H9 (cell line): Measurements from ENCODE around the gene SPIN3. TPM values are rescaled to one million over a fixed set of nuclear protein-coding genes. Genes with fewer than 3 reads are reported as not detected.

Experiments used
- DNase-seq: peaks from one replicate; pipeline ENCODE4 v3.0.0-alpha.2; 2017
- H2AFZ ChIP-seq: one replicate; pipeline ENCODE4 v1.6.1; 2013; ENCODE audit warnings: mild to moderate bottlenecking, low read length, control low read depth, moderate library complexity
- H2AK5ac ChIP-seq: 2 replicates; pipeline ENCODE4 v1.6.1; 2013; ENCODE audit warnings: low read length, control low read depth, mixed read lengths; ENCODE audit not compliant: insufficient read length
- H2BK120ac ChIP-seq: one replicate; pipeline ENCODE4 v1.6.1; 2013; ENCODE audit warnings: low read depth, mild to moderate bottlenecking, low read length, control low read depth, inconsistent platforms; ENCODE audit not compliant: poor library complexity, severe bottlenecking
- H2BK12ac ChIP-seq: 2 replicates; pipeline ENCODE4 v1.6.1; 2013; ENCODE audit warnings: low read length, control low read depth, mixed read lengths, low read depth; ENCODE audit not compliant: insufficient read length
- H2BK15ac ChIP-seq: 2 replicates; pipeline ENCODE4 v1.6.1; 2013; ENCODE audit warnings: low read depth, low read length, control low read depth
- H2BK20ac ChIP-seq: one replicate; pipeline ENCODE4 v1.6.1; 2013; ENCODE audit warnings: low read depth, mild to moderate bottlenecking, low read length, control low read depth, inconsistent platforms; ENCODE audit not compliant: poor library complexity, severe bottlenecking
- H2BK5ac ChIP-seq: 2 replicates; pipeline ENCODE4 v1.6.1; 2013; ENCODE audit warnings: low read length, control low read depth, mixed read lengths; ENCODE audit not compliant: insufficient read length
- H3K14ac ChIP-seq: 2 replicates; pipeline ENCODE4 v1.6.1; 2013; ENCODE audit warnings: low read length, control low read depth; ENCODE audit not compliant: insufficient read depth
- H3K18ac ChIP-seq: 2 replicates; pipeline ENCODE4 v1.6.1; 2013; ENCODE audit warnings: low read depth, mild to moderate bottlenecking, mixed read lengths, low read length, control low read depth; ENCODE audit not compliant: insufficient read length
- H3K23ac ChIP-seq: 2 replicates; pipeline ENCODE4 v1.6.1; 2013; ENCODE audit warnings: low read length, control low read depth, mixed read lengths, low read depth; ENCODE audit not compliant: insufficient read length
- H3K23me2 ChIP-seq: 2 replicates; pipeline ENCODE4 v1.6.1; 2013; ENCODE audit warnings: low read depth, mild to moderate bottlenecking, mixed read lengths, low read length, control low read depth; ENCODE audit not compliant: insufficient read length, poor library complexity, severe bottlenecking
- H3K27ac ChIP-seq: 2 replicates; pipeline ENCODE4 v1.5.1; 2013; ENCODE audit warnings: low read length, control low read depth, mixed read lengths, low read depth; ENCODE audit not compliant: insufficient read length
- H3K27me3 ChIP-seq: 2 replicates; pipeline ENCODE4 v1.6.1; 2013; ENCODE audit warnings: low read length, control low read depth, inconsistent platforms; ENCODE audit not compliant: insufficient read depth
- H3K4ac ChIP-seq: 2 replicates; pipeline ENCODE4 v1.6.1; 2013; ENCODE audit warnings: low read depth, mild to moderate bottlenecking, control low read depth, inconsistent platforms, low read length, moderate library complexity
- H3K4me1 ChIP-seq: 2 replicates; pipeline ENCODE4 v1.6.1; 2013; ENCODE audit warnings: low read length, control low read depth, inconsistent platforms; ENCODE audit not compliant: insufficient read depth
- H3K4me2 ChIP-seq: 2 replicates; pipeline ENCODE4 v1.6.1; 2013; ENCODE audit warnings: low read length, control low read depth, mixed read lengths; ENCODE audit not compliant: insufficient read length, insufficient read depth
- H3K56ac ChIP-seq: 2 replicates; pipeline ENCODE4 v1.6.1; 2013; ENCODE audit warnings: low read depth, mild to moderate bottlenecking, mixed read lengths, low read length, control low read depth; ENCODE audit not compliant: insufficient read length
- H3K79me1 ChIP-seq: 2 replicates; pipeline ENCODE4 v1.6.1; 2013; ENCODE audit warnings: low read depth, mild to moderate bottlenecking, moderate library complexity, low read length, control low read depth, inconsistent platforms; ENCODE audit not compliant: insufficient read depth, poor library complexity, severe bottlenecking
- H3K79me2 ChIP-seq: 2 replicates; pipeline ENCODE4 v1.6.1; 2013; ENCODE audit warnings: low read length, control low read depth, inconsistent platforms; ENCODE audit not compliant: insufficient read depth
- H3K9ac ChIP-seq: 2 replicates; pipeline ENCODE4 v1.6.1; 2013; ENCODE audit warnings: low read length, control low read depth, mixed read lengths; ENCODE audit not compliant: insufficient read length; ENCODE audit errors: extremely low read depth
- H3K9me3 ChIP-seq: one replicate; pipeline ENCODE4 v1.6.1; 2013; ENCODE audit warnings: low read depth, low read length, inconsistent platforms; ENCODE audit not compliant: control insufficient read depth
- H3T11ph ChIP-seq: one replicate; pipeline ENCODE4 v1.6.1; 2013; ENCODE audit warnings: mild to moderate bottlenecking, low read length, control low read depth, inconsistent platforms
- H4K20me1 ChIP-seq: one replicate; pipeline ENCODE4 v1.6.1; 2013; ENCODE audit not compliant: control insufficient read depth, insufficient read length, insufficient read depth
- H4K5ac ChIP-seq: 2 replicates; pipeline ENCODE4 v1.6.1; 2013; ENCODE audit warnings: low read depth, mild to moderate bottlenecking, mixed read lengths, low read length, control low read depth; ENCODE audit not compliant: insufficient read length
- H4K8ac ChIP-seq: replicated peaks from 2 replicates; pipeline ENCODE4 v1.6.1; 2013; ENCODE audit warnings: low read length, control low read depth, mixed read lengths, low read depth; ENCODE audit not compliant: insufficient read length
- H4K91ac ChIP-seq: 2 replicates; pipeline ENCODE4 v1.6.1; 2013; ENCODE audit warnings: low read depth, mild to moderate bottlenecking, moderate library complexity, mixed read lengths, low read length, control low read depth; ENCODE audit not compliant: insufficient read length
- H3K27ac Mint-ChIP-seq, 3 experiments: 2 replicates in 2 of 3; 3 replicates in 1 of 3; pipeline ENCODE4 v1.8.0; 2020 to 2021; ENCODE audit warnings: mixed read lengths in 3 of 3, mild to moderate bottlenecking in 1 of 3, moderate library complexity in 1 of 3
- H3K27me3 Mint-ChIP-seq: 2 replicates; pipeline ENCODE4 v1.8.0; 2021; ENCODE audit warnings: low read depth, mild to moderate bottlenecking, moderate library complexity, mixed read lengths
- H3K36me3 Mint-ChIP-seq, 3 experiments: 2 replicates in 2 of 3; 3 replicates in 1 of 3; pipeline ENCODE4 v1.8.0; 2020 to 2021; ENCODE audit warnings: low read depth in 3 of 3, mixed read lengths in 3 of 3; ENCODE audit not compliant: insufficient read depth in 1 of 3
- H3K4me1 Mint-ChIP-seq, 2 experiments: 2 replicates each; pipeline ENCODE4 v1.8.0; 2020; ENCODE audit warnings: mixed read lengths in 2 of 2
- H3K4me3 Mint-ChIP-seq, 2 experiments: 2 replicates in 1 of 2; 3 replicates in 1 of 2; pipeline ENCODE4 v1.8.0; 2020 to 2021; ENCODE audit warnings: mild to moderate bottlenecking in 2 of 2, mixed read lengths in 2 of 2, moderate library complexity in 1 of 2
- H3K9me3 Mint-ChIP-seq, 2 experiments: 2 replicates in 1 of 2; 3 replicates in 1 of 2; pipeline ENCODE4 v1.8.0; 2020; ENCODE audit warnings: mild to moderate bottlenecking in 2 of 2, mixed read lengths in 2 of 2, moderate library complexity in 1 of 2
- total RNA-seq: library from RNA; stranded (reverse); gene quantifications from 2 replicates; pipeline ENCODE4 v1.2.1, GENCODE V29; 2021
- TF ChIP-seq, protein P1 (sequence below): fragments of 200-600 bp; sonication (generic); conservative IDR thresholded peaks from 3 replicates; pipeline ENCODE4 v1.8.0; 2021; ENCODE audit warnings: antibody characterized with exemption, mild to moderate bottlenecking

SPIN3 gene
- total RNA-seq, 1 experiment from 2014 or later, result 23.5 TPM

DNA sequence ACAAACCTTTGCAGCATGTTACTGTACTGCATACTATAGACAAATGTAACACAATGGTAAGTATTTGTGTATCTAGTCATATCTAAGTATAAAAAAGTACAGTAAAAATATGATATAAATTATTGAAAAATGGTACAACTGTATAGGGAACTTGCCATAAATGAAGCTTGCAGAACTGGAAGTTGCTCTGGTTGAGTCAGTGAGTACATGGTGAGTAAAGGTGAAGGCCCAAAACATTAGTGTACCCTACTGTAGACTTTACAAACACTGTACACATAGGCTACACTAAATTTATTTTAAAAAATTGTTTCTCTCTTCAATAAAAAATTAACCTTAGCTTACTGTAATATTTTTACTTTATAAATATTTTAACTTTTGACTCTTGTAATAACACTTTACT is 25.8 kb downstream of the SPIN3 start:
- Mint-ChIP-seq H3K9me3 (peaks cover 40 to 45% of the 10 kb centered on the region in 2 experiments), H3K4me3 (no peak overlapping the region), H3K27ac (no peak overlapping the region), H3K36me3 (peaks cover 16 to 29% (median 22%) of the 10 kb centered on the region in 3 experiments), H3K27me3 (no peaks in the 10 kb centered on the region), H3K4me1 (no peaks in the 10 kb centered on the region)
- Histone ChIP-seq H3K9ac (no peak overlapping the region), H3K23ac (no peak overlapping the region), H3K79me1 (no peaks in the 10 kb centered on the region), H2BK15ac (no peak overlapping the region), H3K14ac (no peak overlapping the region), H3K4me1 (no peaks in the 10 kb centered on the region), H2AK5ac (no peak overlapping the region), H2AFZ (no peak overlapping the region), H3K27ac (no peak overlapping the region), H2BK120ac (no peak overlapping the region), H3K27me3 (no peaks in the 10 kb centered on the region), H4K8ac (no peak overlapping the region), H2BK5ac (no peak overlapping the region), H3K9me3 (no peaks in the 10 kb centered on the region), H3K4ac (no peak overlapping the region), H3K18ac (no peak overlapping the region), H3K79me2 (no peaks in the 10 kb centered on the region), H3K23me2 (no peaks in the 10 kb centered on the region), H2BK12ac (no peak overlapping the region), H4K20me1 (no peaks in the 10 kb centered on the region), H3K4me2 (no peak overlapping the region), H3K56ac (no peak overlapping the region), H3T11ph (no peak overlapping the region), H4K91ac (no peak overlapping the region), H2BK20ac (no peak overlapping the region), H4K5ac (no peak overlapping the region)
- DNase-seq, result no peak
- TF ChIP-seq, protein P1, sequence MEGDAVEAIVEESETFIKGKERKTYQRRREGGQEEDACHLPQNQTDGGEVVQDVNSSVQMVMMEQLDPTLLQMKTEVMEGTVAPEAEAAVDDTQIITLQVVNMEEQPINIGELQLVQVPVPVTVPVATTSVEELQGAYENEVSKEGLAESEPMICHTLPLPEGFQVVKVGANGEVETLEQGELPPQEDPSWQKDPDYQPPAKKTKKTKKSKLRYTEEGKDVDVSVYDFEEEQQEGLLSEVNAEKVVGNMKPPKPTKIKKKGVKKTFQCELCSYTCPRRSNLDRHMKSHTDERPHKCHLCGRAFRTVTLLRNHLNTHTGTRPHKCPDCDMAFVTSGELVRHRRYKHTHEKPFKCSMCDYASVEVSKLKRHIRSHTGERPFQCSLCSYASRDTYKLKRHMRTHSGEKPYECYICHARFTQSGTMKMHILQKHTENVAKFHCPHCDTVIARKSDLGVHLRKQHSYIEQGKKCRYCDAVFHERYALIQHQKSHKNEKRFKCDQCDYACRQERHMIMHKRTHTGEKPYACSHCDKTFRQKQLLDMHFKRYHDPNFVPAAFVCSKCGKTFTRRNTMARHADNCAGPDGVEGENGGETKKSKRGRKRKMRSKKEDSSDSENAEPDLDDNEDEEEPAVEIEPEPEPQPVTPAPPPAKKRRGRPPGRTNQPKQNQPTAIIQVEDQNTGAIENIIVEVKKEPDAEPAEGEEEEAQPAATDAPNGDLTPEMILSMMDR, result no peak
